ENCODE data around the gene ETS1. TPM values are rescaled to one million over a fixed set of nuclear protein-coding genes. Genes with fewer than 3 reads are reported as not detected.

The ETS1 gene
- total RNA-seq, 2 donors from 2014 or later = 19.3 to 37.6 TPM

DNA sequence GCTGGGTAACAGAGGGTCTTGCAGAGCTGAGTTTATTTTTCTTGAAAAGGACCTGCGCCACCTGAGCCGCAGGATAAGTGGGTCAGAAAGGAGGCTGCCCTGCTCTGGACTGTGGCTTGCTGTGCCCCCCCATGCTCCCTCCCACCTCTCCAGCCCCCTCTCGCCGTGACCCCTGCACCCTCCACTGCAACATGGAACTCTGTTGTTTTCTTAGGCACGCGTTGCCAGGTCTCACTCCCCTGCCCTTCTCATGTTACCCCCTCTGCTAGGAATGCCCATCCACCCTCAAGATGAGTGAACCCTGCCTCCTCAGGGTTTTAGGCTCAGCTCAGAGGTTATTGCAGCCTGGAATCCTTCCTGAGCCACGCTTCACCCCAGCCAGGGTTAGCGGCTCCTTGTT, 10.8 kb downstream of the ETS1 start:
- intact Hi-C loops (cut with DNase I) = no loop called here
- H3K27ac ChIP-seq = no peak overlapping the region
- no peaks in the 10 kb centered on the region for H3K4me1 ChIP-seq
- H3K9me3 ChIP-seq = no peaks in the 10 kb centered on the region
- no peak overlapping the region for H3K9ac ChIP-seq (ENCODE audit: low read depth in 2 of 2, low read length in 2 of 2)
- TF ChIP-seq CTCF (IDR thresholded peaks at IDR 0.05) = no peak
- no peaks in the 10 kb centered on the region for H3K27me3 ChIP-seq
- DNase-seq = no peak
- no peaks in the 10 kb centered on the region for H3K36me3 ChIP-seq
- H3K4me3 ChIP-seq = no peak overlapping the region

GRCh38 chr11:128575961-128576350, 11.4 kb downstream of the ETS1 start:
- TF ChIP-seq CTCF (IDR thresholded peaks at IDR 0.05) = no peak
- H3K9ac ChIP-seq (ENCODE audit: low read depth in 2 of 2, low read length in 2 of 2) = no peak overlapping the region
- H3K9me3 ChIP-seq = no peaks in the 10 kb centered on the region
- H3K36me3 ChIP-seq = no peaks in the 10 kb centered on the region
- H3K4me3 ChIP-seq = no peak overlapping the region
- no peaks in the 10 kb centered on the region for H3K27me3 ChIP-seq
- no peaks in the 10 kb centered on the region for H3K4me1 ChIP-seq
- intact Hi-C loops (cut with DNase I) = no loop called here
- no peak overlapping the region for H3K27ac ChIP-seq
- DNase-seq = no peak

DNA sequence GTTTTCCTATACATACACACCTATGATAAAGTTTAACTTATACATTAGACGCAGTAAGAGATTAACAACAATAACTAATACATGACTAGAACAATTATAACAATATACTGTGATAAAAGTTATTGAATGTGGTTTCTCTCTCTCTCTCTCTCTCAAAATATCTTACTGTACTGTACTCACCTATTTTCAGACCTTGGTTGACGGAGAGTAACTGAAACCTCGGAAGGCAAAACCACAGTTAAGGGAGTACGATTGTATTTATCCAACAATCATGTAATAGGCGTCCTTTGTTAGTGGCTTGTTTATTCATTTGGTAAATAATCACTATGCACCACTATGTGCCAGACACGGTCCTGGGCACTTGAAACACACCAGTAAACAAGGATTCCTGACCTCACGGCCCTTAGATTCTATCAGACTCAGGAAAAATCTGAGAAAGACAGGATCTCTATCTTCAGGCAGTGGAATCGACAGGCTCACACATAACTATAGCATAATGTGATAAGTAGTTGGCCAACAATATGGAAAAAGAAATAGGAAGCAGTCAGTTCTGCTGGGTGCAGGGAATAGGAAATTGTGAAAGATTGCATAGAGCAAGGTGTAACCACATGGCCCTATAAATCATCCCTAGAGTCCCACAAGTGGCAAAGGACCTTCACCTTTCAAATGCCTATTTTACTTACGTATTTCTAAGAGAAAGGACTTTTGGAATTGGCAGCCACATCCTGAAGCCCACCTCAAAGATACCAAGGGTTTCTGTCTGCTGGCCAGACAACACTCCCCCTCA, 12.0 kb downstream of the ETS1 start:
- no peak for DNase-seq
- Histone ChIP-seq H3K36me3 (no peaks in the 10 kb centered on the region), H3K27ac (no peak overlapping the region), H3K4me1 (no peaks in the 10 kb centered on the region), H3K27me3 (no peaks in the 10 kb centered on the region), H3K4me3 (no peak overlapping the region), H3K9ac (ENCODE audit: low read depth in 2 of 2, low read length in 2 of 2) (no peak overlapping the region), H3K9me3 (no peaks in the 10 kb centered on the region)
- TF ChIP-seq CTCF (IDR thresholded peaks at IDR 0.05) = no peak
- intact Hi-C loops (cut with DNase I) = no loop called here

- H3K9ac ChIP-seq (ENCODE audit: low read depth in 2 of 2, low read length in 2 of 2) = no peak overlapping the region
- no peaks in the 10 kb centered on the region for H3K36me3 ChIP-seq
- intact Hi-C loops (cut with DNase I) = no loop called here
- H3K4me3 ChIP-seq = no peak overlapping the region
- DNase-seq = no peak
- H3K27me3 ChIP-seq = no peaks in the 10 kb centered on the region
- no peaks in the 10 kb centered on the region for H3K9me3 ChIP-seq
- TF ChIP-seq CTCF (IDR thresholded peaks at IDR 0.05) = no peak
- no peak overlapping the region for H3K27ac ChIP-seq
- H3K4me1 ChIP-seq = no peaks in the 10 kb centered on the region
These were observed 12.8 kb downstream of the ETS1 start for GRCh38 chr11:128574576-128575011.

DNA sequence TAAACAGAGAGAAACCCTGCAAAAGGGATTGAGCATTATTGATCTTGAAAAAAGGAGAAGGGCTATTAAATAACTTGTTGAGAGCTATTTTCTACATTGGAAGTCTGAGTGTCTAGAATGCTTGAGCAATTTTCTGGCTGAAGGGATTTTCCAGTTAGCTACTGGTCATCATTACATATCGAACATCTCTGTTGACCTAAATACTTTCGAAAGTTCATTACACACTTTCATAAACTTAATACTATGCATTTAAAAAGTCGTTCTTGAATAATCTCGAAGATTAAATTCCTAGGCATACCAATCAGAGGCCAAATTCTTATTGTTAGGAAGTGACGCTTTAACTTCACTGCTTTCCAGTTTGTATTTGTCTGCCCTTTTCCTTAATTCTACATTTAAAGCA, 13.7 kb downstream of the ETS1 start:
- no peak for TF ChIP-seq CTCF (IDR thresholded peaks at IDR 0.05)
- intact Hi-C loops (cut with DNase I) = no loop called here
- Histone ChIP-seq H3K4me1 (no peaks in the 10 kb centered on the region), H3K4me3 (no peak overlapping the region), H3K36me3 (no peaks in the 10 kb centered on the region), H3K9me3 (no peaks in the 10 kb centered on the region), H3K27me3 (no peaks in the 10 kb centered on the region), H3K27ac (no peak overlapping the region), H3K9ac (ENCODE audit: low read depth in 2 of 2, low read length in 2 of 2) (no peak overlapping the region)
- DNase-seq = no peak

Data from colonic mucosa (tissue), 4 donors.